ENCODE data around the gene KCNA4.

DNA sequence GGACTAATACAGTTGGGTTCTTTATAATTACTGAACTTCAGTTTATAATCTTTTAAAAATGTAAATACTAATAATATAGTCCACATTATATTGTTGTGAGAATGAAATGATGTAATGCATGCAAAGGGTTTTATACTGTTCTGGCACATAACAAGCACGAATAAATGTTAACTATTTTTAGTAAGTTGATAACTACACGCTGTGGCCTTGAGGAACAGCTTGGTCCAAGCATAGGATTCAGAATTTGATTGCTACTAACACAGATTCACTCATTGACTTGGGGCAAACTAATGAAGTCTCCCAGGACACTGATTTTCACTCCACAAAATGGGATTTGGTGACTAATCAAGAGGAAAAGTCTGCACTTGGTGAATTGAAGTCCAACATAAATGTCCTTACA lies 38.3 kb downstream of the KCNA4 start:
- TF ChIP-seq, protein P1, sequence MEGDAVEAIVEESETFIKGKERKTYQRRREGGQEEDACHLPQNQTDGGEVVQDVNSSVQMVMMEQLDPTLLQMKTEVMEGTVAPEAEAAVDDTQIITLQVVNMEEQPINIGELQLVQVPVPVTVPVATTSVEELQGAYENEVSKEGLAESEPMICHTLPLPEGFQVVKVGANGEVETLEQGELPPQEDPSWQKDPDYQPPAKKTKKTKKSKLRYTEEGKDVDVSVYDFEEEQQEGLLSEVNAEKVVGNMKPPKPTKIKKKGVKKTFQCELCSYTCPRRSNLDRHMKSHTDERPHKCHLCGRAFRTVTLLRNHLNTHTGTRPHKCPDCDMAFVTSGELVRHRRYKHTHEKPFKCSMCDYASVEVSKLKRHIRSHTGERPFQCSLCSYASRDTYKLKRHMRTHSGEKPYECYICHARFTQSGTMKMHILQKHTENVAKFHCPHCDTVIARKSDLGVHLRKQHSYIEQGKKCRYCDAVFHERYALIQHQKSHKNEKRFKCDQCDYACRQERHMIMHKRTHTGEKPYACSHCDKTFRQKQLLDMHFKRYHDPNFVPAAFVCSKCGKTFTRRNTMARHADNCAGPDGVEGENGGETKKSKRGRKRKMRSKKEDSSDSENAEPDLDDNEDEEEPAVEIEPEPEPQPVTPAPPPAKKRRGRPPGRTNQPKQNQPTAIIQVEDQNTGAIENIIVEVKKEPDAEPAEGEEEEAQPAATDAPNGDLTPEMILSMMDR (IDR thresholded peaks at IDR 0.05), result no peak
- TF ChIP-seq EZH2 (IDR thresholded peaks at IDR 0.05) (no peak), EZH2phosphoT487 (IDR thresholded peaks at IDR 0.05) (no peak)
